Mesodermal cell (in vitro differentiated cells): ENCODE data around the gene TOLLIP.

Source experiments
- H3K27ac ChIP-seq: 2 replicates; pipeline ENCODE4 v1.7.0; 2013; ENCODE audit warnings: mild to moderate bottlenecking, low read depth, low read length, moderate library complexity; ENCODE audit not compliant: severe bottlenecking
- H3K36me3 ChIP-seq: 2 replicates; pipeline ENCODE4 v1.7.1; 2013; ENCODE audit warnings: mild to moderate bottlenecking, low read length, moderate library complexity; ENCODE audit not compliant: control insufficient read depth, insufficient read depth
- H3K4me1 ChIP-seq: one replicate; pipeline ENCODE4 v1.7.1; 2013; ENCODE audit warnings: mild to moderate bottlenecking, low read length; ENCODE audit not compliant: insufficient read depth, control insufficient read depth, poor library complexity, severe bottlenecking
- H3K4me3 ChIP-seq: 2 replicates; pipeline ENCODE4 v1.7.0; 2013; ENCODE audit warnings: low read length, control low read depth, mild to moderate bottlenecking; ENCODE audit not compliant: insufficient read depth, poor library complexity, severe bottlenecking; ENCODE audit errors: extremely low read depth
- H3K9me3 ChIP-seq: 2 replicates; pipeline ENCODE4 v1.7.1; 2013; ENCODE audit warnings: mild to moderate bottlenecking, low read length, moderate library complexity; ENCODE audit not compliant: control insufficient read depth
- WGBS, 2 experiments: methylation state at CpG; one replicate each; pipeline ENCODE4 v1.1.5; 2013; ENCODE audit warnings: missing lambda C conversion rate in 2 of 2; ENCODE audit not compliant: insufficient coverage in 2 of 2; 5-methylcytosine and 5-hydroxymethylcytosine counted together

The TOLLIP gene

DNA sequence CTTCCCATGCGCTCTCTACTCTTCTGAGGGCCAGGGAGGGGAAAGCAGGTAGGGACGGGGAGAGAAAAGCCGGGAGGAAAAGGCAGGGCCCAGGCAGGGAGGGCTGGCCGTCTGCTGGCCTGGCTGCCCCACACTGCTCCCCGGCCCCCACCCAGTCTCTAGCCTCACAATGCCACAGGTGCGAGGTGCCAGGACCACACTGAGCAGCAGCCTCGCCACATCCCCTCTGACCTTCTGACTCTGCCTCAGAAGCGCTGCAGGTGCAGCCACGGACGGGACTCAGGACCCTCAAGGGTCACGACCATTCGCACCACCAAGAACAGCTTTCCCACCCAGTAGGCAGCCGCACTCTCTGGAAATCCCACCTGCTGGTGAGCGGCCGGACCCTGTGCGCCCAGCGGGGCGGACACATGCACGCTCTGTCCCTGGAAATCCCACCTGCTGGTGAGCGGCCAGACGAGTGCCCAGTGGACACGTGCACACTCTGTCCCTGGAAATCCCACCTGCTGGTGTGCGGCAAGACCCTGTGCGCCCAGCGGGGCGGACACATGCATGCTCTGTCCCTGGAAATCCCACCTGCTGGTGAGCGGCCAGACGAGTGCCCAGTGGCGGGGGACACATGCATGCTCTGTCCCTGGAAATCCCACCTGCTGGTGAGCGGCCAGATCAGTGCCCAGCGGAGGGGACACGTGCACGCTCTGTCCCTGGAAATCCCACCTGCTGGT is 20.1 kb downstream of the TOLLIP start:
- H3K9me3 ChIP-seq = no peaks in the 10 kb centered on the region
- peaks cover 54% of the 10 kb centered on the region for H3K36me3 ChIP-seq
- no peak overlapping the region for H3K4me3 ChIP-seq
- H3K4me1 ChIP-seq = no peaks in the 10 kb centered on the region
- no peak overlapping the region for H3K27ac ChIP-seq
- WGBS, 2 experiments = 97% methylated on average over 28 to 32 of the region's 33 CpGs

DNA sequence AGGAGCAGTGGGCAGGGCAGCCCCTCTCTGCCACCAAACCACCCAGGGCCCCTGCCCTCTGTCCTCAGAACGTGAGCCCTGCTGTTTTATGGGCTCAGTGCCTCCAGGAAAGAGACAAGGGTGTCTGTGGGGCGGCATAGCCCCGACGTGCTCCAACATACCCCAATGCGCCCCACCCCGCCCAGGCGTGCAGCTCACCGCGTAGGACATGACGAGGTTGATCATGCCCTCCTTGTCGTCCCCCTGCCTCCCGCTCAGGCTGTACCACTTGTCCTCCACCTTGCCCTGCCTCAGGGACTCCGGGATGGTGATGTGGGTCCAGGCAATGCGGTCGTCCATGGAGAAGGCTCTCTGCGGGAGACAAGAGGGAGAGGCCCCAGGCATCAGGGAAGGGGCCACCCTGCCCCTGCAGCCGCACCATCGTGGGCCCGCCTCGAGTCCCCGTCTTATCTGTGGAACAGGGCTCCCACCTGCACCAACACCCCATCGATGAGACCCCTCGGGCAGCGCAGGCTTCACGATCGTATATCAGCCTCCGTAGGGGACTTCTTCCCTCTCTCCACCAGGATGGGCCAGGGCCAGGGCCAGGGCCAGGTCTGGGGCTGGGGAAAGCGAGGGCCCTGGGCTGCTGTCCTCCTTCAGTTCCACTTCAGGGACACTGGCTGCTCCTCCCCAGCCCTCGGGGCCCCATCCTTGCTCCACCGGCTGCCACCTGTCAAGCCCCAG is 20.8 kb downstream of the TOLLIP start:
- WGBS, 2 experiments = 94 to 95% methylated on average over 13 to 28 of the region's 30 CpGs
- Histone ChIP-seq H3K4me1 (no peaks in the 10 kb centered on the region), H3K36me3 (peaks cover 58% of the 10 kb centered on the region), H3K4me3 (no peak overlapping the region), H3K9me3 (no peaks in the 10 kb centered on the region), H3K27ac (no peak overlapping the region)

DNA sequence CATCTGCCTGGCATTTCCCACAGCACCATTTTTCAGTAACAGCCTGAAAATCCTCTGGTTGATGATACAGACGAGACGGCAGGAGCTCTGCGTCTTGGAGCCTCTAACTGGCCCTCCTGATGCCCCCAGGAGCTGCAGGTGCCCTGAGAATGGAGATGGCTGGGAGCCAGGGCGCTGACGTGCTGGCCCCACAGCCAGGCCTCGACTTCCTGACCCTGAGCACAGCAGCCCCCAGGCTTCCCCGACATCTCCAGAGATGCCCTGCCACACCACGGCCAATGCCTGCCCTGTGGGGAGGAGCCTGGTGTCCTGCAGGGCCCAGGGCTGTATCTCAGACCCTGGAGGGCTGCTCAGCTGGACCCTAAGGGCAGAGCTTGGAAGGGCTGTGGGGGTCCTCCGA is 21.5 kb downstream of the TOLLIP start:
- 96 to 97% methylated on average over 9 of the region's 9 CpGs for WGBS, 2 experiments
- Histone ChIP-seq H3K4me3 (no peak overlapping the region), H3K36me3 (peaks cover 59% of the 10 kb centered on the region)

DNA sequence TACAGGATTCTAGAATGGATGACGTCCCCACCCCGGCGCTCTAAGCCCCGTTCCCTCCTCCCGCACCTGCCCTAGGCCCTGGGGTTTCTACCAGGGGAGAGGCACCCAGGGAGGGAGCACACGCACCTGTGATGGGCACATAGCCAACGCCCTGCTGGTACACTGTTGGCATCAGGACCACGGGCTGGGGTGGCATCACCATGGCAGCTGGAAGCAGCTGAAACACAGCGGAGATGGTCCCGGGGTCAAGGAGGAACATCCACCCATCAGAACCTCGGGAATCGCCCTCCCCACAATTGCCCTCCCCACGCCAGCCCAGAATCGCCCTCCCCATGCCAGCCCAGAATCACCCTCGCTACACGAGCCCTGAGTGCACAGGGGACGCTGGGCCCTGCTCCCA is 23.6 kb downstream of the TOLLIP start:
- Histone ChIP-seq H3K36me3 (peaks cover 71% of the 10 kb centered on the region), H3K27ac (no peak overlapping the region), H3K4me3 (no peak overlapping the region), H3K4me1 (peaks cover 4% of the 10 kb centered on the region), H3K9me3 (no peaks in the 10 kb centered on the region)
- 92 to 97% methylated on average over 14 to 16 of the region's 17 CpGs for WGBS, 2 experiments

More for the DNA sequence above, 21.5 kb downstream of the TOLLIP start:
- Histone ChIP-seq H3K4me1 (no peaks in the 10 kb centered on the region), H3K9me3 (no peaks in the 10 kb centered on the region), H3K27ac (no peak overlapping the region)

DNA sequence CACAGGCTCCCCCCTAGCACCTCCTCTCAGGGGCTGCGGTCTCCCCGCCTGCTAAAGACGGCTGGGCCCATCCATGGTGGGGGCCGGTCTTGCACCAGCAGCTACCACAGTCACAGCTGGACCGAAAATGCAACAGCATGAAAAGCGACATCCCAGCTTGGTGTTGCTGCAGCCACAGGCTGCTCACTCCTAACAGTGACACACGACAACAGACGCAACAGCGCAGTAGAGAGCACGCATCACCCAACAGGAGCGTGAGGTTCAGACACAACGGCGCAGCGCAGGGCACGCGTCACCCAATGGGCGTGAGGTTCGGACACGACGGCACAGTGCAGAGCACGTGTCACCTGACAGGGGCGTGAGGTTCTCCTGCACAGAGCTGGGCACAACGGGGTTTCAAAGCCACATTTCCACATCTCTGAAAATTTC is 24.1 kb downstream of the TOLLIP start:
- no peaks in the 10 kb centered on the region for H3K9me3 ChIP-seq
- WGBS, 2 experiments = 95 to 98% methylated on average over 23 of the region's 23 CpGs
- H3K4me3 ChIP-seq = no peak overlapping the region
- peaks cover 4% of the 10 kb centered on the region for H3K4me1 ChIP-seq
- no peak overlapping the region for H3K27ac ChIP-seq
- peaks cover 72% of the 10 kb centered on the region for H3K36me3 ChIP-seq

DNA sequence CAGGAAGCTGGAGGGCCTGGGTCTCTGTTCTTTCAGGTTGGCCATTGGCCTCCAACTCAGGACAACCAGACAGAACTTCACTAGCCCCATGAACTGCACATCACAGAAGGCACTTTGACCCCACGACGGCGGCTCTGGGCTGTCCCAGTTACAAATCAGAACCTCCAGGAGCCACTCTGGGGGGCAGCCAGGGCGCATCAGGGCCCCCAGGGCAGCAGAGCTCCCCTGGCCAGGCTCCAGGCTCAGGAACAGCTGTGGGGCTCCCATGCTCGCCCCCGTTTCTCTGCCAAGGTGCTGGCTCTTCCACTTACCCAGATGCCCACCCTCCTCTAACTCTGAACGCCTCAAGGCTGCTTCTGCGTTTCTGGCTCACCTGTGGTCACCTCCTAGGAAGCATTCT is 25.5 kb downstream of the TOLLIP start:
- Histone ChIP-seq H3K4me1 (peaks cover 4% of the 10 kb centered on the region), H3K9me3 (no peaks in the 10 kb centered on the region), H3K27ac (no peak overlapping the region), H3K36me3 (peaks cover 61% of the 10 kb centered on the region), H3K4me3 (no peak overlapping the region)
- WGBS, 2 experiments = 84 to 95% methylated on average over 7 to 8 of the region's 8 CpGs

DNA sequence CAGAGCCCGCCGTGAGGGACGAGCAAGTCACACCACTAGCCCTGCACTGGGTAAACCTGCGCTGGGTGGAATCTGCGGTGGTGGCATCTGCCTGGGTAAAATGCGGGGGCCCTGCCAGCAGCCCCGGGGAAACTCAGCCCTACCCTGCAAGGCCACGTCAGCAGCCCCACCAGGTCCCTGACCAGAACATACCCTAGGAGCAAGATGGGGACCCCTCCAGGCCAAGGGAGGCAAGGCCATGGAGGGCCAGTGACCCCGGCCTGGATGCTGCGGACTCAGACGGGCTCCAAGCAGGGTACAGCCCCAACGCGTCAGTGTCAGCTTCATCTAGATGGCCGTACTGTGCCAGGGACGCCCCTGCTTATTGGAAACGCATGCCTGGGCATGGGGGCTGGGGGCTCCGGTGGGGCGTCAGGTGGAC is 26.3 kb downstream of the TOLLIP start:
- 96% methylated on average over 18 of the region's 18 CpGs for WGBS, 2 experiments
- H3K27ac ChIP-seq = no peak overlapping the region

DNA sequence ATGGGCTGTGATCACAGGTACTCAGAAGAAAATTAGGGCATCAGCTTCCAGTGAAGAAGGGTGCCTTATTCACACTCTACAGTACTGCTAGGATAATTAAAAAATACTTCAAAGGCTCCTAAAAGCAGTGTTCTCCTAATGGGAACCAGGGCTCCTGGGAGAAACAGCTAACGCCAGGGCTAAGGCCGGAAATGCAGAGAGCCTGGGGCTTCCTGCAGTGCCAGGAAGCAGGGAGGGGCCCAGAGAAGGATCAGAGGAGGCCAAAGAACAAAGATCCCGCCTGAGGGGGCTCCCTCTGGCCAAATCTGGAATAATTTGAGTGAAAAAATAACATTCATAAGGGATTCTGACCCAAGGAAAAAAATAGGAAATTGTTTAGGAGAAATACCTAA is 27.5 kb downstream of the TOLLIP start:
- 39 to 52% methylated on average over 3 of the region's 3 CpGs for WGBS, 2 experiments
- H3K9me3 ChIP-seq = no peaks in the 10 kb centered on the region
- peak overlapping the region; percentile 78 for H3K27ac ChIP-seq
- peaks cover 4% of the 10 kb centered on the region for H3K4me1 ChIP-seq
- H3K36me3 ChIP-seq = peaks cover 57% of the 10 kb centered on the region
- H3K4me3 ChIP-seq = no peak overlapping the region

More for the DNA sequence above, 26.3 kb downstream of the TOLLIP start:
- no peak overlapping the region for H3K4me3 ChIP-seq
- H3K9me3 ChIP-seq = no peaks in the 10 kb centered on the region
- peaks cover 54% of the 10 kb centered on the region for H3K36me3 ChIP-seq
- H3K4me1 ChIP-seq = peaks cover 4% of the 10 kb centered on the region

DNA sequence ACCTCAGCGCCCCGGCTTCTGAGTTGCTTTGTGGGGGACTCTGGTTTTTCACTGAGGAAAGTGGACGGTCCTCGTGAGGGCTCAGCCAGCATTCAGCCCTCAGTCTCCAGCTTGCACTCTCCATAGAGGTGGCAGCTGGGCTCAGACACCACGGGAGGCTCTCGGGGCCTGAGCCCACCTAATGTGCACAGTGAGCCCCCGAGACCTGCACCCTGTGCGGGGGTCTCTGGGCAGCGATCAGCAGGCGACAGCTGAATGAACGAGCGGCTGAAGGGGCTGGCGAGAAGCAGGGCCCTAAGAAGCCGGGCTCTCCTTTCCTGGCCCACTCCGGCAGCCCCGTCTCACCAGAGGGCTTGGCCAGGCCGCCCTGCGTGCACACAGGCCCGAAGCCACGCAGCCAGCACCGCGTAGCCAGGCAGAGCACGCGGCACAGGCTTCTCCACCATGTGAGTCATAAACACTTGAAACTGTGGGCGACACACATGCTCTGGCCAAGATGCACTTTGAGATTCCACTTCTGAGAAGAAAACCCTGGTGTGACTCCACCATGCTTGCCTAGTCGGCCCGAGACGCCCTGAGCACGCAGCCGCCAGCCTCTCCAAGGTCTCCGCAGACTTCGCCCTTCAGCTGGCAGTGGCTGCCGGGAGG is 28.0 kb downstream of the TOLLIP start:
- H3K36me3 ChIP-seq = peaks cover 58% of the 10 kb centered on the region
- H3K27ac ChIP-seq = peak overlapping the region; percentile 78
- H3K4me3 ChIP-seq = no peak overlapping the region
- WGBS, 2 experiments = 91% methylated on average over 29 to 32 of the region's 33 CpGs
- no peaks in the 10 kb centered on the region for H3K9me3 ChIP-seq
- peaks cover 4% of the 10 kb centered on the region for H3K4me1 ChIP-seq

DNA sequence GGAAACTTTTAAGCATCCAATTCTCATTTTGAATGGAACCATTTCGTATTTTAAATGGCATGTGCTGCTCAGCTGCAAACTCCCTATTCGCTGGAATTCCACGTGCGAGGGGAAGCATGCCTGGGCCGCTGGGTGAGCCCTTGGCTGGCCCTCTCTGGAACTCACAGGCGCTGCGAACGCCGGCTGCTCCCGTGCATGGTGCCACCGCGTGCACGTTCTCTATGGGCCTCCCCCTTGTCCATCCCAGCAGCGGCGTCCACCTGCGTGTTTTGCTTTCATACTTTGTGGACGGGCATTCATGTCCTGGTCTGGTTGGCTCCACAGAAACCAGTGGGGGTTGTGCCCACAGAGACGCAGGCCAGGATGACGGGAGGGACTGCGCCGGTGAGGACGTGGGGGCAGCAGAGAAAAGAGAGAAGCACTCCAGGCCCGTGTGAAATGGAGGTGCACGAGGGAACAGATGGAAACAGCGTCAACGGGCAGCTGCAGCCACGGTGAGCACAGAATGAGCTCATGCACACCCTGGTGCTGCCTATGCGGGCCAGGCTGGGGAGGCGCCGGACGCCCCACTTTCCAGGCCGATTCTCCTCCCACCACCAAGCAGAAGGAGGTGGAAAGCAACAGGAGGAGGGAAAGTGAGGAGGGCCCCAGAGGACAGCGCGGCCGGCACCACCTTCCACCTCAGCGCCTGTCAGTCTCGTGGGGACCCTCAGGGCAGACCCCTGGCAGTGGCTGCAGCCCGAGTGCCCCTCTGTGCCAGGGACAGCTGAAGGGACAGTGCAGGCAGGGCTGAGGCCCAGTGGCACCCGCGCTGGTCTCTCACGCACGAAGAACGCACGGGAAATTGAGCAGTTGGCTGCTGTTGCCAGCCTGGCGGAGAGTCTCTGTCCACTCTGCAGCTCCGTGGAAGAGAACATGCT is 29.1 kb downstream of the TOLLIP start:
- Histone ChIP-seq H3K4me3 (no peak overlapping the region), H3K9me3 (no peaks in the 10 kb centered on the region), H3K27ac (no peak overlapping the region), H3K36me3 (peaks cover 51% of the 10 kb centered on the region), H3K4me1 (peaks cover 4% of the 10 kb centered on the region)
- 96 to 98% methylated on average over 28 to 43 of the region's 46 CpGs for WGBS, 2 experiments
